HG02870 (cell line): ENCODE data around the gene PPP4R1.

ENCODE experiments used
- ATAC-seq: cut with Tn5 transposase; IDR thresholded peaks from one replicate; pipeline ENCODE4 v1.9.1; 2021; ENCODE audit warnings: mild to moderate bottlenecking, moderate library complexity; ENCODE audit not compliant: unreplicated experiment

The PPP4R1 gene

DNA sequence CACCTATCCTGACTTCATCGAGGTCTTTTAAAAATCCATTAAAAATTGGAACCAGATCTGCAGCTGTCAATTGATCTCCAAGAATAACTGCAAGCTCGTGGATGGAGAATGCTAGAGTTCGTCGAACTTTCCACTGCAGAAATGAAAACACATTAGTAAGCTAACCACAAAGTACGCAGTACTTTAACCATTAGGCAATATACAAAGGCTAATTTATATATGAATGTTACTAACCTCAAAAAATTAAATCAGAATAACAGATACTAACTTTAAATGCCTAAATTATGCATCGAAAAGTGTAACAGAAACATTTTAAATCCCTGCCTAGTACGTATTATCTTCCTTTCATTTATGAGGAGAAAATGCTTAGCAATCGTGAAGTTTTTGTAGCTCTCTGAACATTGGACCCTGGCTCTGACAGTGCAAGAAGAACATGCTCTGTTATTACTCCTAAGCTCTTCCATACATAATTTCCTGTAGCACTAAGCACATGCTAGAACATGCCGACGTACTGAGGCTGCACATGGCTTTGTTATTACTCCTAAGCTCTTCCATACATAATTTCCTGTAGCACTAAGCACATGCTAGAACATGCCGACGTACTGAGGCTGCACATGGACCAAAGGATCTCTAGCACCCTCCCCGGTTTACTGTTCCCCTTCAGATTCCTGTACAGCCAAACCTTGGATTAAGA lies 57.0 kb downstream of the PPP4R1 start:
- ATAC-seq = no peak

GRCh38 chr18:9552616-9553015 lies 61.7 kb downstream of the PPP4R1 start:
- no peak for ATAC-seq

DNA sequence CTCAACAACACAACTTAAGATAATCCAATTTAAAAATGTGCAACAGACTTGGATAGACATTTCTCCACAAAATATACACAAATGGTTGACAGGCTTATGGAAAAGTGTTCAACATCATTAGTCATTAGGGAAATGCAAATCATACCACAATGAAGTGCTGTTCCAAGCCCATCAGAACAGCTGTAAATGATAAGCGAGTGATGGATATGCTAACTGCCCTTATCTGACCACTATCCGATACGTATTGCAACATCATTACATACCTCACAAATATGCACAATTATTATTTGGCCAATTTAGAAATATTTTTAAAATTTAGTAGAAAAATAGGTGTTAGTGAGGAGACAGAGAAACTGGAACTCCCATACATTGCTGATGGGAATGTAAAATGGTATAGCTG lies 62.2 kb downstream of the PPP4R1 start:
- ATAC-seq = no peak

DNA sequence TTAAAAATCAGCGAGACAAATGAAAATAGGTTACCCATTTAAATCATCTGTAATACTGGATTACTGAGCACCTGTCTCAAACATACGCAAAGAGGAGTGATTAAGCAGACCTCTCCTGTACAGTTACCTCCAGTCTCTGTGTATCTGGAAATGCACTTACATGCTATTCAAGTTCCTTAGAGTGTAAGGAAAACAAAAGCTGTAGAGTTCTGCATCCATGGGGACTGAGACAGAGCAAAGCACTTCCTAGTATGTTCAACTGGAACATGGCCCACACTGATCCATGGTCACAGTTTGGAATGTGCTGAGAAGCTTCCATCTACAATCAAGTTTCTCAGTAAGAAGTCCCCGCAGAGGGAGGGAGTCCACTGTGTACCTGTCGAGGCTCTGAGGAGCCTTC lies 63.9 kb downstream of the PPP4R1 start:
- no peak for ATAC-seq

- no peak for ATAC-seq
Measured at GRCh38 chr18:9549405-9549804, 65.0 kb downstream of the PPP4R1 start.

DNA sequence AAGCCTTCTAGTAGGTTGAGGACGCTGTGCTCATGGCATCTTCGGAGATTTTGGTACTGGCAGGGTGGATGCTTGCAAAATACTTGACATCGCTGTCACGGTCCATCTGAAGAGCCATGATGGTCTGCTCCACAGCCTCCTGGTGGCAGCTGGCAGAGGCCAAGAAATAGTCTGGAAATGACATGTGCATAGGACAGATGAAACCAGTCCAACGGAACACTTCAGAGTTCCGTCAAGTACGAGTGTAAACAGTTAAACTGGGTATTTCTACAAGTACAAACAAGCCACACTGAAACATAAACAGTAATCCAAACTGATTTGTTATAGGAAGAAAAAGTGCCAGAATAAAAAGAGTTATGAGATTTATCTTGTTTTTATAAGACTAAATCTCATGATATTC lies 66.6 kb downstream of the PPP4R1 start:
- ATAC-seq = no peak

GRCh38 chr18:9546468-9546867 lies 67.9 kb downstream of the PPP4R1 start:
- ATAC-seq = no peak

- ATAC-seq = no peak
Measured at GRCh38 chr18:9545029-9545428, 69.3 kb downstream of the PPP4R1 start.

DNA sequence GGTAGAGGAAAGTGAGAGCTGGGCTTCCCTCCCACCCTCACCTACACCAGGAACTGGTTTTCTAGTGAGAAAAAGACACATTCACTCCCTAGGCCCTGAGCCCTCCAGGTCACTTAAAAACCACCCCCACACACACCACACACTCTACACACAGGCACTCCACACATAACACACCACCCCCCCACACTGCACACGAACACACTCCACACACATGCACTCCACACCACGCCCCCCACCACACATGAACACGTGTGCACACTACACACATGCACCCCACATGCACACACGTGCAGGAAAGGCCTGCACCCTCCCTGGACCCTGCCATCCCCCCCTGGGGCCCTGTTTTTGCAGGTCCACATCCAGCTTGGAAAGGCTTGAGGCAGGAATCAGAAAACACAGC lies 71.4 kb downstream of the PPP4R1 start:
- ATAC-seq = no peak

GRCh38 chr18:9539938-9540337 lies 74.4 kb downstream of the PPP4R1 start:
- no peak for ATAC-seq

DNA sequence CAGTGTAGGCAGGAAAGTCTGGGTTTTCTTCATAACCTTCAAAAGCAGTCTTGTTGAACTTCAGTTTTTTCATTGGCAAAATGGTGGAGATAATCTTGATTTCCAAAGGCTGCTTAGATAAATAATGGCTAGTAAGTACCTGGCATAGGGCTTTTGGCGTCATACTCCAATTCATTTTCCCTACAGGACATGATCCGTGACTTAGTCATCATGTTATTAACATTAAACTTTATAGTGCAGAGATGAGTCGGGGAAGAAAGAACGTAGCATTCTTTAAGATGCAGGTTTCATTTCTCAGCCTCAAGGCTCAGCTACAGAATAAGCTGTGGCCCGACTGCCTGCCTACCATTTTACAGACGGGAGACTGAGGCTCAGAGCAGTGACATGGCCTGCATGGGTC lies 75.1 kb downstream of the PPP4R1 start:
- no peak for ATAC-seq

DNA sequence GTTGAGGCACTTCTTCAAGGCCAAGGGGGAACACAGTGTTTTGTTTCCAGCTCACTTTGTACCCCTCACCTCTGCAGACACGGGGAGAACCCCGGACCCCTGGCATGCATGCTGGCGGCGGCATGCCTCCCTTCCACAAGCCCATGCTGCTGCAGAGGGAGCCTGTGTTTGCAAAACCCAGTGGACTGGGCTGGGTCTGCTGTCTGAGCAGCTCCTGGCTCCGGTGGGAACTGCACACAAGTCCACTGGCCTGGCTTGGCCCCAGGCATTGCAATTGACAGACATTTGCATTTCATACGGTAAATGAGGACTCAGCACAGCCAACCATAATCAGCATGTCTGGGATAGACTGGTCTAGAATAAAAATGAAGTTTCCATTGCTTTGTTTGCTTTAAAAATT lies 76.7 kb downstream of the PPP4R1 start:
- ATAC-seq = no peak

DNA sequence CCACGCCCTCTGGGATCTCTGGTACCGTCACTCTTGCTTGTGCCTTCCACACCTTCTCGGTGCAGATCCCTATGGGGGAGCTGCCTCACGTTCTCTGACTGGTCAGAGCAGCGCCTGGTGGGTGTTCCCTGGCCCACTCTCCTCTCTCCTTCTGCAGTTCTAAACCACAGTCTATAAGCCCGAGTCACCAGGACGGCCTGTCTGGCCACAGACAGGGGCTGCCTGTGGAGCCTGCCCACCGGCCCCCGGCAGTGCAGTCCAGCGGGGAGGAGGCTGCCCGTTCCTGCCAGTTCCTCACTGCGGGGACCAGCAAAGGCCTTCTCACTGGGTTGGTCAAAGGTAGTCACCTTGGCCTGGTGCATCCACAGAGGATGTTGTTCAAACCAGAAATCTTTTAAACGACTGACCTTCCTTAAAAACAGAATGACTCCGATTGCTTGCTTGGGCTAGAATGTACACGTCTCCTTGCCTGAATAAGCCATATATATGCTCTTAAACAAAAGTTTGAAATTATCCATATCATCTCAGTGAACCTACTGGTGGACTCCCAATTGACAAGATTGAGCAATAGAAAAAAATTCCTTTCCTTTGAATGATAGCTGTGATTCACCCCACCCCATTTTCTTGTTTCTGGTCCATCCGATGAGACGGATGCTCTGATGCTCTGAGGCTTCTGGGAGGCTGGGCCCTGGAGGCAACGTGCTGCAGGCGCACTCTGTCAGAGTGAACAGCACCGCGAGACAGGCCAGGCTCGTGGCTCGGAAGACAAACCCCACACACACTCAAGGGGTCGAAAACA lies 77.8 kb downstream of the PPP4R1 start:
- ATAC-seq = no peak

- ATAC-seq = no peak
Measured at GRCh38 chr18:9535430-9535991, 78.8 kb downstream of the PPP4R1 start.

GRCh38 chr18:9534844-9535243 lies 79.5 kb downstream of the PPP4R1 start:
- ATAC-seq = no peak

DNA sequence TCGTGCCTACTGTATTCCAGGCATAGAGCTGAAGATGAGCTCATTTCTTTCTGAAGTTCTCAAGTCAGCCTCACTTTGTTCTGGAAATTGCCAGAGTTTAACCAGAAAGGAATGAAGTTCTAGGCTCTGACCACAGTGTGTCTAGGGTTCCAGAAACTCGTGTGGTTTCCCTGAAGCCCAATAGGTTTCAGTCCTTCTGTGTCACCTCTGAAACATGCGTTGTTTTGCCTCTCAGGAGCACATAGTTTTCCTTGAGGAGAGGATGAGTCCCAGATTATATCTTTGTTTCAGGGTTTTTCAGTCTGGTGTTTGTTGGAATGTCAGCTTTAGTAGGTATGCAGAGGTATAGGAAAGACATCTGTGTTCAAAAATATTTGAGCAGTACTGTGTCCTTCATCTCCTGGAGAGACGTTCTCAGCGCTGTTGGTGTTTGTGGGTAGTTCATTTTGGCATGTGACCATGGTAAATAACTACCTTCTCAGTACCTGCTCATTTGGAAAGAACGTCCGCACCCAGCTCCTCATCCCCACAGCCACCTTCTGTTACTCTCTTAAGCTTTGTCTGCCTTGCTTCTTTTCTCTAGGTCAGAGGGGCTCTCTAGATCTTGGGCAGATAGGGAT lies 82.5 kb downstream of the PPP4R1 start:
- ATAC-seq = no peak

GRCh38 chr18:9530226-9531009 lies 83.9 kb downstream of the PPP4R1 start:
- ATAC-seq = no peak

- ATAC-seq = no peak
Measured at GRCh38 chr18:9526458-9526857, 87.9 kb downstream of the PPP4R1 start.

GRCh38 chr18:9522952-9523351 lies 91.4 kb downstream of the PPP4R1 start:
- no peak for ATAC-seq

GRCh38 chr18:9521770-9522169 lies 92.6 kb downstream of the PPP4R1 start:
- no peak for ATAC-seq

GRCh38 chr18:9520666-9521065 lies 93.7 kb downstream of the PPP4R1 start:
- no peak for ATAC-seq
